ENCODE results near the gene GHRL. TPM values are rescaled to one million over a fixed set of nuclear protein-coding genes. Genes with fewer than 3 reads are reported as not detected.

Gene GHRL
- total and polyA plus RNA-seq, 3 donors from 2014 or later, result 0.50 to 1.0 (median 0.87) TPM

DNA sequence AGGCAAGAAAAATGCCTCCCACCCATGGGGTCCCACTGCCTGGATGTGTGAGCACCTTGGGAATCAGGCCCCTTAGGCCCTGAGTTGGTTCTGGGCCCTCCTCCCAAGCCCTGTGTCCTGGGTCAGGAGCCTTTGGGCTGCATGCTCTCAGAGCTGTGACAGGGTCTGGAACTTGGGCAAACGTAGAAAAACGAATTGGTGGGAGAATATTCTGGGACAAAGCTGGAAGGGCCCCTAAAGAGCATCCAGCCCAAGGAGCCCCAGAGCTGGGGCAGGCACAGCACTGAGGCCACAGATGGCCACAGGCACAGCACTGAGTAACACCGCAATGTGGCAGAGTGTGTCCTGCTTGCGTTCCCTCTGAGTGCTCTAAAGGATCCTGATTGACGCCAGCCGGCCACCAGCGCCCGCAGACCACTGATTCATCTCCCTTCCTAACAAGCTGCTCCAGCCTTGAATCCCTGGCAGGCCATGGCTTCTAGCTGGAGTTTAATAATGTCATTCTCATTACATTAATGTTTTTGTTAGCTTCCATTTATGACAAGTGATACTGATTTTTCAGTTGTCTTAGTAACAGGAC is 46.7 kb upstream of the GHRL start:
- Histone ChIP-seq H3K4me3 (no peak overlapping the region), H3K36me3 (ENCODE audit: low read depth, missing control alignments) (no peaks in the 10 kb centered on the region), H3K27ac (no peak overlapping the region), H3K27me3 (no peaks in the 10 kb centered on the region), H3K9me3 (no peaks in the 10 kb centered on the region), H3K4me1 (no peaks in the 10 kb centered on the region)
- intact Hi-C loops (cut with DNase I; ENCODE audit: low total_unique reads), result no loop called here
- TF ChIP-seq POLR2A (IDR thresholded peaks at IDR 0.05) (no peak), CTCF (IDR thresholded peaks at IDR 0.05) (no peak)
- no peak for DNase-seq
- WGBS, 2 donors, result 88 to 92% methylated on average over 8 of the region's 8 CpGs

DNA sequence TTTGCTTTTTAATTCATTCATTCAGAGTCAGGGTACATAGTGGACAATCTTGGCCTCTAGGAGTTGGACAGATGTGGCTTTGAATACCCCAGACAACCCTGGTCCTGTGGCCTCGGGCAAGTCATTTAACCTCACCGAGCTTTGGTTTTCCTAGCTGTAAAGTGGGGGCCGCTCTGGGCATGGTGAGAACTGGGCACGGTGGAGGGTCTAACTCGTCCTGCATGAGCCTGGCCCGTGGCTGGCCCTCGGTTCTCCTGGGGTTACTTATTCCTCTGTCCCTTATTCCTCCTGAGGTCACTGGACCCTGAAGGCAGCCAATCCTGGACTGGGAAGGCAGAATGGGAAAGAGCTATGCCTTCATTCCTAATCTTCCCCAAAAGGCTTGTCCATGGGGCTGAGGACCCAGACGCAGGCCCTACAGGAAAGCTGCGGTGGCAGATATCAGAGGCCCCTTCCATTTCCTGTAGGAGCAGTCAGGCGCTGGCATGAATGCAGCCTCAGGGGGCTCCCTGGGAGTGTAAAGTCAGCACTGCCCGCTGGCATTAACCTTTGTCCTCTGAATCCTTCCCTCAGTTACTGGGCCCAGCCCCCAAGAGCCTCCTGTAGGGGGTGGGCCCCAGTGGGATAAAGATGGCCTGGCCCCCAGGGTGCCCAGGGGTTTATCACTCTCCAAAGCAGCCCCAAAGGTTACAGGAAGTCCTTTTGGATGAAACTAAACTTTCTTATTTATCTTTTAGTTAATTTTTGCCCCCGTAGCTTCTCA is 46.0 kb upstream of the GHRL start:
- no peak for DNase-seq
- Histone ChIP-seq H3K9me3 (no peaks in the 10 kb centered on the region), H3K27ac (no peak overlapping the region), H3K27me3 (no peaks in the 10 kb centered on the region), H3K36me3 (ENCODE audit: low read depth, missing control alignments) (no peaks in the 10 kb centered on the region), H3K4me3 (no peak overlapping the region), H3K4me1 (no peaks in the 10 kb centered on the region)
- 84 to 86% methylated on average over 11 to 12 of the region's 12 CpGs for WGBS, 2 donors
- intact Hi-C loops (cut with DNase I; ENCODE audit: low total_unique reads), result no loop called here
- no peak for TF ChIP-seq CTCF (IDR thresholded peaks at IDR 0.05)
- TF ChIP-seq POLR2A (IDR thresholded peaks at IDR 0.05), result no peak

DNA sequence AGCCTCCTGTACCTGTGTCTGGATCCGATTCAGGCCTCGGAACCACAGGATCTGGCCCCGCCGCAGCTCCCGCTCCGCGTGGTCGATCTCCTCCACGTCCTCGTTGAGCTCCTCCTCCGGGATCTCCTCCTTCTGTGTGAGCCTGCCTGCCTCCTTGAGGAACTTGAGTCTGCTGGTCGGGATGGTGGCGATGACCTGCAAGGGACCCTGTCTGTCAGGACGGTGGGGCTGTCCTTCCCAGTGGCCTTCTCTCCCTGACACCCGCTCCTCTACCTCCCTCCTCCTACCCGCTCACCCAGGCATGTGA is 45.4 kb upstream of the GHRL start:
- Histone ChIP-seq H3K4me1 (no peaks in the 10 kb centered on the region), H3K4me3 (no peak overlapping the region), H3K27ac (no peak overlapping the region), H3K36me3 (ENCODE audit: low read depth, missing control alignments) (no peaks in the 10 kb centered on the region), H3K27me3 (no peaks in the 10 kb centered on the region), H3K9me3 (no peaks in the 10 kb centered on the region)
- intact Hi-C loops (cut with DNase I; ENCODE audit: low total_unique reads), result no loop called here
- TF ChIP-seq POLR2A (IDR thresholded peaks at IDR 0.05), result no peak
- TF ChIP-seq CTCF (IDR thresholded peaks at IDR 0.05), result no peak
- no peak for DNase-seq
- 78 to 84% methylated on average over 13 to 16 of the region's 16 CpGs for WGBS, 2 donors

GRCh38 chr3:10337323-10338163 is 44.8 kb upstream of the GHRL start:
- Histone ChIP-seq H3K36me3 (ENCODE audit: low read depth, missing control alignments) (no peaks in the 10 kb centered on the region), H3K4me3 (no peak overlapping the region), H3K9me3 (no peaks in the 10 kb centered on the region), H3K4me1 (no peaks in the 10 kb centered on the region), H3K27me3 (no peaks in the 10 kb centered on the region), H3K27ac (no peak overlapping the region)
- TF ChIP-seq POLR2A (IDR thresholded peaks at IDR 0.05) (no peak), CTCF (IDR thresholded peaks at IDR 0.05) (no peak)
- DNase-seq, result no peak
- WGBS, 2 donors, result 84 to 85% methylated on average over 9 to 19 of the region's 20 CpGs
- intact Hi-C loops (cut with DNase I; ENCODE audit: low total_unique reads), result no loop called here

All from testis (tissue), 3 donors.